CD14-positive monocyte (primary cell): Measurements from ENCODE around the gene USP25. TPM values are rescaled to one million over a fixed set of nuclear protein-coding genes. Genes with fewer than 3 reads are reported as not detected.

Experiments
- DNase-seq, 3 donors: peaks; one replicate each; pipeline ENCODE4 v3.0.0-alpha.2; 2011 to 2022
- H2AFZ ChIP-seq: 2 replicates; pipeline ENCODE4 v1.6.0; 2012; ENCODE audit warnings: mild to moderate bottlenecking, low read depth, low read length, inconsistent platforms; ENCODE audit not compliant: insufficient read depth, poor library complexity, severe bottlenecking
- H3K27ac ChIP-seq, 2 donors: 1 replicate in 1 of 2; 2 replicates in 1 of 2; pipeline ENCODE4 v1.5.1; 2012 to 2013; ENCODE audit warnings: low read length in 2 of 2, control low read depth in 1 of 2, inconsistent platforms in 1 of 2, low read depth in 1 of 2, mild to moderate bottlenecking in 1 of 2
- H3K27me3 ChIP-seq, 2 donors: one replicate each; pipeline versions ENCODE4 v1.6.0 to v1.6.1; 2011 to 2013; ENCODE audit warnings: low read length in 2 of 2; ENCODE audit not compliant: control insufficient read depth in 2 of 2, insufficient read depth in 2 of 2
- H3K36me3 ChIP-seq, 2 donors: replicated peaks in 1 of 2; 1 replicate in 1 of 2; 2 replicates in 1 of 2; pipeline versions ENCODE4 v1.5.1 to v1.6.1; 2012 to 2013; ENCODE audit warnings: low read length in 2 of 2, control low read depth in 1 of 2, inconsistent platforms in 1 of 2, mild to moderate bottlenecking in 1 of 2; ENCODE audit not compliant: insufficient read depth in 2 of 2, control insufficient read depth in 1 of 2
- H3K4me1 ChIP-seq, 2 donors: 1 replicate in 1 of 2; 2 replicates in 1 of 2; pipeline versions ENCODE4 v1.5.1 to v1.6.1; 2012 to 2013; ENCODE audit warnings: low read length in 2 of 2, control low read depth in 1 of 2, inconsistent platforms in 1 of 2, mild to moderate bottlenecking in 1 of 2, moderate library complexity in 1 of 2; ENCODE audit not compliant: insufficient read depth in 2 of 2, control insufficient read depth in 1 of 2
- H3K4me2 ChIP-seq: replicated peaks from 2 replicates; pipeline ENCODE3; 2012; ENCODE audit warnings: low read length, moderate library complexity, mild to moderate bottlenecking; ENCODE audit not compliant: poor library complexity, severe bottlenecking; ENCODE audit errors: extremely low read depth
- H3K4me3 ChIP-seq, 3 experiments: fragments of 200-600 bp in 1 of 3; sonication (generic) in 1 of 3; replicated peaks in 1 of 3; 1 replicate in 2 of 3; 2 replicates in 1 of 3; pipeline ENCODE4 v1.5.1; 2011 to 2013; ENCODE audit warnings: low read length in 3 of 3, mild to moderate bottlenecking in 3 of 3, control low read depth in 2 of 3, low read depth in 2 of 3, inconsistent platforms in 1 of 3, moderate library complexity in 1 of 3
- H3K79me2 ChIP-seq: 2 replicates; pipeline ENCODE4 v1.6.0; 2012; ENCODE audit warnings: mild to moderate bottlenecking, control low read depth, inconsistent platforms, low read length, moderate library complexity; ENCODE audit not compliant: insufficient read depth
- H3K9ac ChIP-seq: 2 replicates; pipeline ENCODE4 v1.6.0; 2017; ENCODE audit warnings: low read length, mild to moderate bottlenecking; ENCODE audit not compliant: insufficient read depth, poor library complexity, severe bottlenecking
- H3K9me3 ChIP-seq, 2 donors: replicated peaks in 1 of 2; 1 replicate in 1 of 2; 2 replicates in 1 of 2; pipeline versions ENCODE4 v1.5.1 to v1.6.1; 2012 to 2013; ENCODE audit warnings: low read length in 2 of 2, control low read depth in 1 of 2; ENCODE audit not compliant: control insufficient read depth in 1 of 2, insufficient read depth in 1 of 2
- H4K20me1 ChIP-seq: 2 replicates; pipeline ENCODE4 v1.6.0; 2012; ENCODE audit warnings: mild to moderate bottlenecking, low read length, control low read depth, moderate library complexity; ENCODE audit not compliant: insufficient read depth
- H3K27ac Mint-ChIP-seq, 7 donors: one replicate each; pipeline ENCODE4 v1.8.0; 2020; ENCODE audit warnings: mild to moderate bottlenecking in 7 of 7, mixed read lengths in 7 of 7, moderate library complexity in 6 of 7, inconsistent platforms in 2 of 7
- H3K27me3 Mint-ChIP-seq, 3 donors: one replicate each; pipeline ENCODE4 v1.8.0; 2021 to 2022; ENCODE audit warnings: low read depth in 3 of 3, mild to moderate bottlenecking in 3 of 3, mixed read lengths in 3 of 3, moderate library complexity in 3 of 3, inconsistent platforms in 1 of 3
- H3K36me3 Mint-ChIP-seq, 2 donors: one replicate each; pipeline ENCODE4 v1.8.0; 2020; ENCODE audit warnings: mixed read lengths in 2 of 2, inconsistent platforms in 1 of 2, mild to moderate bottlenecking in 1 of 2
- H3K4me1 Mint-ChIP-seq: one replicate; pipeline ENCODE4 v1.8.0; 2020; ENCODE audit warnings: mild to moderate bottlenecking, mixed read lengths
- H3K4me3 Mint-ChIP-seq, 2 donors: one replicate each; pipeline ENCODE4 v1.8.0; 2020; ENCODE audit warnings: mild to moderate bottlenecking in 2 of 2, mixed read lengths in 2 of 2, moderate library complexity in 1 of 2
- H3K9me3 Mint-ChIP-seq, 7 donors: one replicate each; pipeline ENCODE4 v1.8.0; 2020 to 2022; ENCODE audit warnings: mixed read lengths in 7 of 7, mild to moderate bottlenecking in 6 of 7, moderate library complexity in 6 of 7, inconsistent platforms in 2 of 7
- WGBS: methylation state at CpG from one replicate; pipeline ENCODE4 v1.1.5; 2013; ENCODE audit warnings: missing lambda C conversion rate; ENCODE audit not compliant: insufficient coverage; 5-methylcytosine and 5-hydroxymethylcytosine counted together
- intact Hi-C, 2 donors: fragments of 100-400 bp; cut with micrococcal nuclease; formaldehyde crosslinking; loops; one replicate each; pipeline versions ENCODE4 v1.15.0 to v1.15.1; 2023
- polyA plus RNA-seq, 3 donors: library from polyadenylated mRNA; depleted of rRNA in 1 of 3; unstranded in 2 of 3; stranded (reverse) in 1 of 3; fragments of 300-500 nt in 2 of 3; fragments of >200 nt in 1 of 3; fragmentation: Illumina TruSeq in 2 of 3; gene quantifications; 1 replicate in 2 of 3; 2 replicates in 1 of 3; pipeline ENCODE4 v1.2.3, GENCODE V29; 2012 to 2021
- TF ChIP-seq, protein P1 (sequence below): fragments of 200-600 bp; IDR thresholded peaks from one replicate; pipeline ENCODE4 v1.8.0; 2022; ENCODE audit warnings: antibody characterized with exemption, mild to moderate bottlenecking

USP25 gene
- polyA plus RNA-seq, 3 donors = 7.2 to 15.6 (median 9.6) TPM

DNA sequence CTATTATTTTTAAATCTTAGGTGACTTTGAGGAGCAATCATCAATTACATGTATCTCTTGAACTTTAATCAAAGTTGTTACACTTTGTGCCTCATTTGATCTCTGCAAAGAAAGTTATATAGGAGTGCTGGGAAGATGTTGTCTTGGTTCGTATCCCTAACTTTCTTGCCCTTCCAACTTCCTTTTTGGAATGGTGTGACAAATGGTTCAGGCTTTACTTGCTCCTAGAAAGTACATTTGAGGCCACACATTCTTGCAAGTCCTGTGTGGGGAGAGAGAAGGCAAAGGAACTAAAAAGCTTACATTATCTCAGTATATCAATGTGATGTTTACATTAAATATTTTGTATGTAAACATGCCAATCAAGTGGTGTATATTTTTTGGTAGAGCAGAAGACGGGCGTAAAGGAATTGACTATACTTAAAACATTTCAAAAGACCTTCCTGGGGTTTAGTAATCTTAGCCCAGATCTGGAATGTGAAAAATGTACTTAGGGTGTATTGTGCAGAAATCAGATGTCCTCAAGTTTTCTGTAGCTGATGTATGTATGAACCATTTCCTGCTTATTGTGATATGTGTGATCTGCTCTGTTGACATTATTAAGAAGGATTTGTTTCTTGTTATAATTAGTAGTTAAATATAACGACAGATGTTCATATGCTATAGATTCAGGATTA lies 59.2 kb downstream of the USP25 start:
- Histone ChIP-seq H3K27ac (no peak overlapping the region), H3K79me2 (peaks cover 27% of the 10 kb centered on the region), H3K4me3 (no peak overlapping the region), H3K9ac (no peak overlapping the region), H3K36me3 (peaks cover 6 to 23% of the 10 kb centered on the region in 2 donors), H3K4me1 (no peaks in the 10 kb centered on the region), H2AFZ (no peak overlapping the region), H3K9me3 (no peaks in the 10 kb centered on the region), H3K4me2 (no peak overlapping the region), H4K20me1 (peaks cover 67% of the 10 kb centered on the region), H3K27me3 (no peaks in the 10 kb centered on the region)
- no peak overlapping the region for H3K27ac Mint-ChIP-seq
- peaks cover 0 to 2% (median 0%) of the 10 kb centered on the region in 7 donors for H3K9me3 Mint-ChIP-seq
- no peaks in the 10 kb centered on the region for H3K27me3 Mint-ChIP-seq
- no peaks in the 10 kb centered on the region for H3K4me1 Mint-ChIP-seq
- H3K4me3 Mint-ChIP-seq = no peak overlapping the region
- intact Hi-C loops = no loop called here
- H3K36me3 Mint-ChIP-seq = peaks cover 19% of the 10 kb centered on the region in 2 donors
- TF ChIP-seq, protein P1, sequence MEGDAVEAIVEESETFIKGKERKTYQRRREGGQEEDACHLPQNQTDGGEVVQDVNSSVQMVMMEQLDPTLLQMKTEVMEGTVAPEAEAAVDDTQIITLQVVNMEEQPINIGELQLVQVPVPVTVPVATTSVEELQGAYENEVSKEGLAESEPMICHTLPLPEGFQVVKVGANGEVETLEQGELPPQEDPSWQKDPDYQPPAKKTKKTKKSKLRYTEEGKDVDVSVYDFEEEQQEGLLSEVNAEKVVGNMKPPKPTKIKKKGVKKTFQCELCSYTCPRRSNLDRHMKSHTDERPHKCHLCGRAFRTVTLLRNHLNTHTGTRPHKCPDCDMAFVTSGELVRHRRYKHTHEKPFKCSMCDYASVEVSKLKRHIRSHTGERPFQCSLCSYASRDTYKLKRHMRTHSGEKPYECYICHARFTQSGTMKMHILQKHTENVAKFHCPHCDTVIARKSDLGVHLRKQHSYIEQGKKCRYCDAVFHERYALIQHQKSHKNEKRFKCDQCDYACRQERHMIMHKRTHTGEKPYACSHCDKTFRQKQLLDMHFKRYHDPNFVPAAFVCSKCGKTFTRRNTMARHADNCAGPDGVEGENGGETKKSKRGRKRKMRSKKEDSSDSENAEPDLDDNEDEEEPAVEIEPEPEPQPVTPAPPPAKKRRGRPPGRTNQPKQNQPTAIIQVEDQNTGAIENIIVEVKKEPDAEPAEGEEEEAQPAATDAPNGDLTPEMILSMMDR = no peak
- WGBS = no CpG with 5 or more reads among the region's 4 CpGs
- no peak for DNase-seq

DNA sequence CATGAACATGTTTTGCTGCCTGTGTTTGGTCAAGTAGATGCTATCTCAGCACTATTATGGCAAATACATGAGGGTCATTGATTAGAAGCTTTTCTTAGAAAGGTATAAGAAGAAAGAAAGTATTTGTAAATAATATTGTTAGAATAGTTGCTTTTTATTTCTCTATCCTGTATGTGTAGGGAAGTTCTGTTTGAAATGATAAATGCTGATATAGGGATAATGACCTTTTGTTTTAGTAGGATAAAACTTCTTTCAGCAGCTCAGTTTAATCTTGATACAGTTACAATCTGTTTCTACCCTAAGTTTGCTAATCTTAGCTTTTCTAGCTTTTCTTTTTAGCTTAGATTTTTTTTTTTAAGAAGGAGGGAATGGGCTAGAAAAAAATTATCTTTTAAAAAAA lies 63.3 kb downstream of the USP25 start:
- no peak overlapping the region for H3K27ac Mint-ChIP-seq

More for the DNA sequence above, 63.3 kb downstream of the USP25 start:
- Histone ChIP-seq H3K4me3 (no peak overlapping the region), H4K20me1 (peaks cover 100% of the 10 kb centered on the region), H3K27ac (no peak overlapping the region), H3K4me2 (no peak overlapping the region), H2AFZ (no peak overlapping the region), H3K9ac (no peak overlapping the region), H3K79me2 (peaks cover 38% of the 10 kb centered on the region), H3K36me3 (peaks cover 13 to 56% of the 10 kb centered on the region in 2 donors), H3K4me1 (no peaks in the 10 kb centered on the region), H3K27me3 (no peaks in the 10 kb centered on the region), H3K9me3 (no peaks in the 10 kb centered on the region)
- peaks cover 44 to 46% of the 10 kb centered on the region in 2 donors for H3K36me3 Mint-ChIP-seq
- peaks cover 6% of the 10 kb centered on the region for H3K4me1 Mint-ChIP-seq
- H3K4me3 Mint-ChIP-seq = no peak overlapping the region
- intact Hi-C loops = no loop called here
- H3K9me3 Mint-ChIP-seq = no peaks in the 10 kb centered on the region
- no peaks in the 10 kb centered on the region for H3K27me3 Mint-ChIP-seq
- no peak for DNase-seq
- TF ChIP-seq, protein P1 = no peak
